B cell (primary cell): ENCODE data around the gene ERC1. TPM values are rescaled to one million over a fixed set of nuclear protein-coding genes. Genes with fewer than 3 reads are reported as not detected.

Experiments used
- ATAC-seq: fragments of 200-7000 bp; cut with Tn5 transposase; one replicate; pipeline ENCODE4 v1.10.0; 2021; ENCODE audit warnings: low read depth, mild to moderate bottlenecking, moderate number of reproducible peaks, moderate library complexity
- CTCF ChIA-PET: fragments of 350-600 bp; sonication (Branson Sonifier 250); formaldehyde crosslinking; loops from one replicate; lab custom pipeline; 2021; ENCODE audit warnings: antibody characterized with exemption, inconsistent platforms; lab: Charles Lee
- POLR2A ChIA-PET: fragments of 350-600 bp; sonication (Branson Sonifier 250); formaldehyde crosslinking; loops from one replicate; lab custom pipeline; 2021; ENCODE audit warnings: antibody characterized with exemption; lab: Charles Lee
- DNase-seq: peaks from one replicate; pipeline ENCODE4 v3.0.0; 2013
- H2AFZ ChIP-seq: 2 replicates; pipeline ENCODE4 v1.6.1; 2012; ENCODE audit warnings: mild to moderate bottlenecking, low read depth, low read length; ENCODE audit not compliant: insufficient read depth, poor library complexity, severe bottlenecking
- H3K27ac ChIP-seq, 2 donors: 1 replicate in 1 of 2; 2 replicates in 1 of 2; pipeline ENCODE4 v1.5.1; 2012 to 2013; ENCODE audit warnings: low read length in 2 of 2, mild to moderate bottlenecking in 2 of 2, moderate library complexity in 1 of 2
- H3K27me3 ChIP-seq, 4 experiments: fragments of 200-600 bp in 1 of 4; sonication (generic) in 1 of 4; replicated peaks in 1 of 4; 1 replicate in 2 of 4; 2 replicates in 2 of 4; pipeline versions ENCODE4 v1.6.1 to v1.7.0; 2013 to 2016; ENCODE audit warnings: low read length in 3 of 4, mild to moderate bottlenecking in 2 of 4, mixed read lengths in 1 of 4, moderate library complexity in 1 of 4; ENCODE audit not compliant: insufficient read depth in 4 of 4, control insufficient read depth in 3 of 4; ENCODE audit errors: control extremely low read depth in 1 of 4
- H3K36me3 ChIP-seq, 2 experiments: replicated peaks in 1 of 2; 1 replicate in 1 of 2; 2 replicates in 1 of 2; pipeline versions ENCODE4 v1.6.1 to v1.7.1; 2013; ENCODE audit warnings: low read length in 1 of 2; ENCODE audit not compliant: insufficient read depth in 2 of 2, control insufficient read depth in 1 of 2; ENCODE audit errors: control extremely low read depth in 1 of 2, extremely low read depth in 1 of 2
- H3K4me1 ChIP-seq, 2 donors: fragments of 200-600 bp in 1 of 2; sonication (generic) in 1 of 2; 1 replicate in 1 of 2; 2 replicates in 1 of 2; pipeline versions ENCODE4 v1.5.1 to v1.6.1; 2013 to 2017; ENCODE audit warnings: low read length in 2 of 2; ENCODE audit not compliant: control insufficient read depth in 2 of 2, insufficient read depth in 2 of 2
- H3K4me2 ChIP-seq: replicated peaks from 2 replicates; pipeline ENCODE3; 2012; ENCODE audit warnings: mild to moderate bottlenecking, low read depth, low read length; ENCODE audit not compliant: poor library complexity, severe bottlenecking
- H3K4me3 ChIP-seq, 5 experiments: fragments of 200-600 bp in 1 of 5; sonication (generic) in 1 of 5; 1 replicate in 3 of 5; 2 replicates in 2 of 5; pipeline versions ENCODE4 v1.5.1 to v1.7.0; 2011 to 2016; ENCODE audit warnings: low read length in 4 of 5, mild to moderate bottlenecking in 4 of 5, low read depth in 2 of 5, control low read depth in 1 of 5, moderate library complexity in 1 of 5; ENCODE audit not compliant: insufficient read depth in 1 of 5; ENCODE audit errors: control extremely low read depth in 1 of 5, extremely low read depth in 1 of 5
- H3K79me2 ChIP-seq: fragments of 200-600 bp; sonication (generic); one replicate; pipeline ENCODE4 v1.6.0; 2016; ENCODE audit warnings: low read length; ENCODE audit not compliant: control insufficient read depth, insufficient read depth
- H3K9ac ChIP-seq: fragments of 200-600 bp; sonication (generic); 2 replicates; pipeline ENCODE4 v1.6.1; 2017; ENCODE audit warnings: mild to moderate bottlenecking, low read length, moderate library complexity
- H3K9me3 ChIP-seq, 3 donors: one replicate each; pipeline versions ENCODE4 v1.6.1 to v1.7.1; 2013; ENCODE audit warnings: low read length in 2 of 3; ENCODE audit not compliant: control insufficient read depth in 2 of 3, insufficient read depth in 1 of 3; ENCODE audit errors: control extremely low read depth in 1 of 3
- H4K20me1 ChIP-seq: 2 replicates; pipeline ENCODE4 v1.6.0; 2012; ENCODE audit warnings: mild to moderate bottlenecking, low read length; ENCODE audit not compliant: insufficient read depth, control insufficient read depth, poor library complexity, severe bottlenecking
- H3K27ac Mint-ChIP-seq: one replicate; pipeline ENCODE4 v1.8.0; 2021; ENCODE audit warnings: mixed read lengths
- H3K27me3 Mint-ChIP-seq: one replicate; pipeline ENCODE4 v1.8.0; 2021; ENCODE audit warnings: mixed read lengths
- H3K4me1 Mint-ChIP-seq: one replicate; pipeline ENCODE4 v1.8.0; 2021; ENCODE audit warnings: mixed read lengths
- H3K4me3 Mint-ChIP-seq: one replicate; pipeline ENCODE4 v1.8.0; 2021; ENCODE audit warnings: mixed read lengths
- H3K9me3 Mint-ChIP-seq: one replicate; pipeline ENCODE4 v1.8.0; 2022; ENCODE audit warnings: mixed read lengths; ENCODE audit not compliant: insufficient read depth
- EZH2 ChIP-seq: IDR thresholded peaks from 2 replicates; pipeline ENCODE4 v1.6.1; 2012; ENCODE audit warnings: borderline replicate concordance, low read depth, mild to moderate bottlenecking, moderate library complexity, low read length; ENCODE audit not compliant: insufficient read depth, poor library complexity, severe bottlenecking
- WGBS: methylation state at CpG from one replicate; pipeline ENCODE4 v1.1.5; 2013; ENCODE audit warnings: missing lambda C conversion rate; ENCODE audit not compliant: insufficient coverage; 5-methylcytosine and 5-hydroxymethylcytosine counted together
- intact Hi-C: fragments of 100-400 bp; cut with micrococcal nuclease; formaldehyde crosslinking; loops from one replicate; pipeline ENCODE4 v1.10.0; 2022
- polyA plus RNA-seq: library from polyadenylated mRNA; depleted of rRNA; stranded (reverse); fragments of >200 nt; gene quantifications from 2 replicates; pipeline ENCODE4 v1.2.3, GENCODE V29; 2012
- total RNA-seq, 2 donors: library from RNA; stranded (reverse); fragments of 120-200 nt in 1 of 2; gene quantifications; 1 replicate in 1 of 2; 2 replicates in 1 of 2; pipeline versions ENCODE4 v1.2.3 to v1.2.4, GENCODE V29; 2013 to 2022
- TF ChIP-seq, protein P1 (sequence below): fragments of 200-600 bp; IDR thresholded peaks from one replicate; pipeline ENCODE4 v1.8.0; 2022; ENCODE audit warnings: antibody characterized with exemption, mild to moderate bottlenecking

ERC1 gene
- total and polyA plus RNA-seq, 2 donors (not counting 1 experiment from before 2014, with no cell fraction given), result 4.0 to 77.6 TPM

- H3K9ac ChIP-seq, result peak overlapping the region; percentile 52
- peak overlapping the region; percentile 70 for H3K4me2 ChIP-seq
- no peaks in the 10 kb centered on the region for H3K79me2 ChIP-seq
- no peak for TF ChIP-seq EZH2
- ChIA-PET CTCF (interaction anchor here (0.6 to 1.2 kb wide), 3 partner anchors 22 to 1353 kb away, joined by 3 read pairs; no protein-coding TSS in a partner anchor), POLR2A (no interaction called here)
- H3K4me3 ChIP-seq, result peak overlapping the region in 3 of 5 experiments; percentile 11 to 48 (median 47)
- peaks cover 0 to 58% (median 27%) of the 10 kb centered on the region in 4 experiments for H3K27me3 ChIP-seq
- H3K27me3 Mint-ChIP-seq, result peaks cover 57% of the 10 kb centered on the region
- no peak overlapping the region for H3K27ac Mint-ChIP-seq
- DNase-seq (no peak), ATAC-seq (no peak)
- peaks cover 35 to 37% of the 10 kb centered on the region in 2 donors for H3K4me1 ChIP-seq
- peak overlapping the region; percentile 84 for H3K4me3 Mint-ChIP-seq
- 84% methylated on average over 6 of the region's 11 CpGs for WGBS
- peak overlapping the region; percentile 39 for H2AFZ ChIP-seq
- intact Hi-C loops, result loop anchor here (5.0 kb wide), 1 partner anchor 60 kb away; the partner anchor contains the start of gene FBXL14
- H4K20me1 ChIP-seq, result no peaks in the 10 kb centered on the region
- no peaks in the 10 kb centered on the region for H3K9me3 ChIP-seq
- H3K27ac ChIP-seq, result no peak overlapping the region
- no peaks in the 10 kb centered on the region for H3K9me3 Mint-ChIP-seq
- no peaks in the 10 kb centered on the region for H3K36me3 ChIP-seq
- H3K4me1 Mint-ChIP-seq, result peaks cover 30% of the 10 kb centered on the region
Observed at GRCh38 chr12:1532375-1533165, 541.5 kb downstream of the ERC1 start.

- H3K27ac ChIP-seq, result no peak overlapping the region
- H3K36me3 ChIP-seq, result no peaks in the 10 kb centered on the region
- peaks cover 35 to 37% of the 10 kb centered on the region in 2 donors for H3K4me1 ChIP-seq
- WGBS, result 11% methylated on average over 6 of the region's 9 CpGs
- Mint-ChIP-seq H3K4me1 (peaks cover 30% of the 10 kb centered on the region), H3K27ac (peak overlapping the region; percentile 62), H3K27me3 (peaks cover 55% of the 10 kb centered on the region), H3K9me3 (no peaks in the 10 kb centered on the region), H3K4me3 (peak overlapping the region; percentile 84)
- DNase-seq, result peak; percentile 47
- intact Hi-C loops, result loop anchor here (5.0 kb wide), 1 partner anchor 59 kb away; the partner anchor contains the start of gene FBXL14
- H3K4me2 ChIP-seq, result peak overlapping the region; percentile 70
- H3K9ac ChIP-seq, result peak overlapping the region; percentile 52
- peak; percentile 32 for ATAC-seq
- TF ChIP-seq EZH2, result no peak
- TF ChIP-seq, protein P1, sequence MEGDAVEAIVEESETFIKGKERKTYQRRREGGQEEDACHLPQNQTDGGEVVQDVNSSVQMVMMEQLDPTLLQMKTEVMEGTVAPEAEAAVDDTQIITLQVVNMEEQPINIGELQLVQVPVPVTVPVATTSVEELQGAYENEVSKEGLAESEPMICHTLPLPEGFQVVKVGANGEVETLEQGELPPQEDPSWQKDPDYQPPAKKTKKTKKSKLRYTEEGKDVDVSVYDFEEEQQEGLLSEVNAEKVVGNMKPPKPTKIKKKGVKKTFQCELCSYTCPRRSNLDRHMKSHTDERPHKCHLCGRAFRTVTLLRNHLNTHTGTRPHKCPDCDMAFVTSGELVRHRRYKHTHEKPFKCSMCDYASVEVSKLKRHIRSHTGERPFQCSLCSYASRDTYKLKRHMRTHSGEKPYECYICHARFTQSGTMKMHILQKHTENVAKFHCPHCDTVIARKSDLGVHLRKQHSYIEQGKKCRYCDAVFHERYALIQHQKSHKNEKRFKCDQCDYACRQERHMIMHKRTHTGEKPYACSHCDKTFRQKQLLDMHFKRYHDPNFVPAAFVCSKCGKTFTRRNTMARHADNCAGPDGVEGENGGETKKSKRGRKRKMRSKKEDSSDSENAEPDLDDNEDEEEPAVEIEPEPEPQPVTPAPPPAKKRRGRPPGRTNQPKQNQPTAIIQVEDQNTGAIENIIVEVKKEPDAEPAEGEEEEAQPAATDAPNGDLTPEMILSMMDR, result no peak
- H3K4me3 ChIP-seq, result peak overlapping the region in 4 of 5 experiments; percentile 11 to 48 (median 38)
- no peaks in the 10 kb centered on the region for H4K20me1 ChIP-seq
- ChIA-PET CTCF (interaction anchor here (1.2 kb wide), 1 partner anchor 50 kb away, joined by 4 read pairs; no protein-coding TSS in a partner anchor), POLR2A (no interaction called here)
- H2AFZ ChIP-seq, result peak overlapping the region; percentile 39
- H3K27me3 ChIP-seq, result peaks cover 0 to 53% (median 24%) of the 10 kb centered on the region in 4 experiments
- no peaks in the 10 kb centered on the region for H3K9me3 ChIP-seq
- no peaks in the 10 kb centered on the region for H3K79me2 ChIP-seq
Observed at GRCh38 chr12:1533205-1533601, 542.2 kb downstream of the ERC1 start.
